Keratinocyte (primary cell): ENCODE data around the gene PDGFB.

ENCODE experiments used
- CTCF ChIP-seq, 3 experiments: IDR thresholded peaks in 1 of 3; conservative IDR thresholded peaks in 1 of 3; optimal IDR thresholded peaks in 1 of 3; 2 replicates in 2 of 3; 3 replicates in 1 of 3; pipeline versions ENCODE3 to v1.5.1; 2011; ENCODE audit warnings: low read length in 3 of 3, mild to moderate bottlenecking in 3 of 3, moderate library complexity in 2 of 3, control low read depth in 1 of 3, inconsistent platforms in 1 of 3; ENCODE audit not compliant: insufficient read depth in 2 of 3; ENCODE audit errors: extremely low read depth in 1 of 3
- EZH2 ChIP-seq: IDR thresholded peaks from one replicate; pipeline ENCODE4 v1.6.1; 2012; ENCODE audit warnings: inconsistent platforms, mild to moderate bottlenecking, low read length, moderate library complexity

DNA sequence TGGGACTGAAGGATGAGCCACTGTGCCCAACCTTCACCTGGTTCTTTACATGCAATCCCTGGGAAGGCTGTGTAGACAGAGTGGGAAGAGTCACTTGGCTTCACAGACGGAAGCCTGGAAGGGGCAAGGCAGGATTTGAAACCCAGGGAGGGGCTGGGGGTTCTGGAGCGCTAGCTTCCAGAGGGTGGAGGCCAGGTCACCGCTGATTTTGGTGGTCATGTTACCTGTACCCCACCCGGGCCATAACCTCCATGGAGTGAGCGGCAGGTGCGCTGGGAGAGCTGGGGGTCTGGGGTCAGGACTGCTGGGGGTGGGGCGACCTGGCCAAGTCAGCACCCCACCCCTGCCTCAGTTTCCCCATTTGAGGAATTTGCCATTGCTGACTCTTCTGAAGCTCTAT lies 38.3 kb downstream of the PDGFB start:
- TF ChIP-seq EZH2 (no peak), CTCF (optimal IDR thresholded peaks at IDR 0.05 in 1 of 3, IDR thresholded peaks at IDR 0.05 in 1 of 3, conservative IDR thresholded peaks at IDR 0.05 in 1 of 3; ENCODE audit: extremely low read depth in 1 of 3, insufficient read depth in 2 of 3, low read length in 3 of 3) (no peak)
